Glomerular visceral epithelial cell (primary cell): Measurements from ENCODE around the gene KRI1.
A peak's percentile ranks its signal among the peaks of the same experiment; 100 is the strongest.

Experiments
- DNase-seq: peaks from one replicate; pipeline ENCODE4 v3.0.0-alpha.2; 2016; ENCODE audit errors: extremely low spot score

KRI1 gene

DNA sequence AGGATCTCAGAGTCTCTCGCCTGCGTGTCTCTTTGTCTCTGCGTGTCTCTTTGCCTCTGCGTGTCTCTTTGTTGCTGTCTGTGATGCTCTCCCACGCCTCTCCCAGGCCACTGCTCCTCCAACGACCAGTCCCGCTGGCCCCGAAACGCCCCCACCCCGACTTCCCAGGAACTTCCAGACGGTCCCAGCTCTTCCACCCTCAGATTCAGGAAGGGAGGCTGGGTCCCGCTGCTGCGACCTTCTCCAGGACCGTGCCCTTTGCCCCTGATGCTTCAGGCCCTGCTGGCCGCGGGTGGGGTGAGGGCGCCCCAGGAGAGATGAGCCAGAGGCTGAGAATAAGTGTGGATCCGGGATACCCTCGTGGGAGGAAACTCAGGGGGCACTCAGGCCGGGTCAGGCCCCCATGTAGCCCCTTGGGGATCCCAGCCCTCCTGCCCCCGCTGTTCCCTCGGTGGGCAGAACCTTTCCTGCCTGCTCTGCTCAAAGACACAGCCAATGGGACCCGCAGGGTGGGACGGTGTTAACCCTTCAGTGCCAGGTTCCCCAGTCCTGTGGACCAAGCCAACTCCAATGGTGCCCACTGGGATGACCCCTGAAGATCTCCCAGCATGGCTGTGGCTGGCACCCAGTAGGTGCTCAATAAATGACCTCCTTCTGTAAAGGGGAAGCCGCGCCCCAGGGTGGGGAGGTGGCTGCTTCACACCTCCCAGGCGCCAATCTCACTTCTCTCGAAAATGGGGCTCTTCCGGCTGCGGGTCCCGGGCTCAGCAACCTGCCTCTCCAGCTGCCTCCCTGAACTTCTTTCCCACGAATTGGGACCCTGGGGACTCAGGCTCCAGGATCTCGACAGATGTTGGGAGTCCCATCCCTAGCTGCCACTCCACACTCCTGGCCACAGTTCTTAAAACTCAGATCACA is 47.1 kb downstream of the KRI1 start:
- DNase-seq: no peak

GRCh38 chr19:10517760-10518443 is 47.9 kb downstream of the KRI1 start:
- no peak for DNase-seq

GRCh38 chr19:10517361-10517759 is 48.5 kb downstream of the KRI1 start, which contains the start of gene S1PR5:
TSS of gene S1PR5 (minus strand) at chr19:10517447. CDS start at chr19:10515011, 2,436 bp downstream.
- no peak for DNase-seq

DNA sequence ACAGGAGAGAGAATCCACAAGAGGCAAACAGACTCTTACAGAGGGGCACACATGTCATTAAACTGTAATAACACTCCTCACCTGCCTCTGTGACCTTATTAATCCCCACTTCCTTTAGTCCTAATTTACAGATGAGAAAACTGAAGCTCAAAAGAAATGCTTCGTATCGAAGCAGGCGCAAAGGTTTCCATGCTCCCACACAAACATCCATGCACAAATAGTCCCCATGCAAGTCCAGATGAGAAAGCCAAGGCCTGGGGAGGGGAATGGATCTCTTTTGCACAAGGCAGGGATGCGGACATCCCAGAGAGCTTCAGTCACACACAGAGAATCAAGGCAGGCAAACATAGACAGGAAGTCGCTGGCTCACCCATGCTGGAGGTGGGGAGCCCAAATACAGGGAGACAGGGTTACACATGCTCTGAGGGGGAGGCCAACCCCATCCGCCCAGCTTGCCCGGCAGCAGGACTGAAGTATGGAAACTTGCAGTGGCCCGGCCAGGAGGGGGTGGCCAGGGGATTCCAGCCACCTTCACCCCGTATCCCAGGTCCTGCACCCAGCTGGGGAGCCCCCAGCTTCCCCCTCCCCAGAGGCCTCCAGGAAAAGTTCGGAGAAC is 49.0 kb downstream of the KRI1 start:
- no peak for DNase-seq

- DNase-seq: no peak
Observed at GRCh38 chr19:10516064-10516385, 49.8 kb downstream of the KRI1 start.

DNA sequence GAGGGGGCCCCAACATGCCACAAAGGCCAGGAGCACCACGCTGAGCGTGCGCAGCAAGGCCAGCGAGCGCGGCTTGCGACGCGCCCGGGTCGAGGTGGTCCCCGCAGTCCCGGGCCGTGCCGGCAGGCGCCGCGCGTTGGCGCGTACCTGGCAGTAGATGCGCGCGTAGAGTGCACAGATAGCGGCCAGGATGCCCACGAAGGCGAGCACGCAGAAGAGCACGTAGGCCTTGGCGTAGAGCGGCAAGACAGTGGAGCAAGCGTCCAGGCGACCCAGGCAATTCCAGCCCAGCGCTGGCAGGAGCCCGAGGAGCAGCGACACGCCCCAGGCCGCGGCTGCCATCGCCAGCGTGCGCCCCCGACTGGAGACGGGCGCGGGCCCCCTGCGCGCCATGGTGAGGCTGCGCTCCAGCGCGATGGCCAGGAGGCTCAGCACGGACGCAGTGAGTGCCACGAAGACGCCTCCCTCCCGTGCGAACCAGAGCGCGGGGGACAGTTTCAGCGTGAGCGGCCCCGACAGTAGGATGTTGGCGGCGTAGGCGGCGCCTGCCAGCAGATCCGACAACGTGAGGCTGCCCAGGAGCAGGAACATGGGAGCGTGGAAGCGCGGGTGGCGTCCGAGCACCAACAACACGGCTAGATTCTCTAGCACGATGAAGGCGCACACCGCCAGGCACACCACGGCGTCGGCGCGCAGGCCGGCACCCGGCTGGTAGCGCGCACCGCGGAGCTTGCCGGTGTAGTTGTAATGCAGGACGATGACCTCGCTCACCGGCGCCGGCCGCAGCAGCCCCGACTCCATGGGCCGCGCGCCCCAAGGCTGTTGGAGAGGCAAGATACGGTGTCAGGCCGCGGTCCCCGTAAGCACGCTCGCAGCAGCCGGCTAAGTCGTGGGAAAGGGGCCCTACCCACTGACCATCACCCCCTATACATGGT is 51.3 kb downstream of the KRI1 start:
- no peak for DNase-seq

GRCh38 chr19:10513223-10513622 is 52.6 kb downstream of the KRI1 start:
- DNase-seq: no peak

DNA sequence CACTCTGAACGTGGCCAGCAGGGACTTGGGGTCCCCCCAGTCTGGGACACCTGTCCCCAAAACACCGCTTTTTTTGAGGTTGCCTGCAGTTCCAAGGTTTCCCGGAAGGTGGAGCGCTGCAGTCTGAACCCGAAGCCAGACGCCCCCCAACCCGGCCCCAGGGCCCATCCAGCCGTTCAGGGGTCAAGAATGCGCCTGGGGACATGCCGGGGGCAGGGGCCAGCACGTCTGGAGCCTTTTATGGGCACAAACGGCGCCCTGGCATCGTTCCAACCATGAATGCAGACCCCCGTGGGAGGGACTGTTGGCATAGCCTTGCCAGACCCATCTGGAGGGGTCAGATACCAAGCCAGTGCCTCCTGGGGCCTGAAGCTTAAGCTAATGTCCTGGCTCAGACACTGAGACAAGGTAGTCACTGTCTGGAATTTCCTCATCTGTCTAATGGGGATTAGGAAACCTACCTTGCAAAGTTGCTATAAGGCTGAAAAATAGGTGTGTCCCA is 55.5 kb downstream of the KRI1 start:
- DNase-seq: no peak

DNA sequence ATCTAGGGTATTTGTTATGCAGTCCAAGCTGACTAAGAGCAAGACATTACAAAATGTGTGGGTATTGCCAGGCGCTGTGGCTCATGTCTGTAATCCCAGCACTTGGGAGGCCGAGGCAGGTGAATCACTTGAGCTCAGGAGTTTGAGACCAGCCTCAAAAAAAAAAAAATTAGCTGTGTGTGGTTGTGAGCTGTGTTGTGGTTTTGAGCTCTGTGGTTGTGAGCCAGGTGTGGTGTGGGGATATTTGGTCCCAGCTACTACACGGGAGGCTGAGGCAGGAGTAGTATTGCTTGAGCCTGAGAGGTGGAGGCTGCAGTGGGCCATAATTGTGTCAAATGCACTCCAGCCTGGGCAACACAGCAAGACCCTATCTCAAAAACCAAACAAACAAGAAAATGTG is 57.1 kb downstream of the KRI1 start:
- DNase-seq: peak; percentile 25

GRCh38 chr19:10508036-10508435 is 57.8 kb downstream of the KRI1 start:
- DNase-seq: no peak

- peak; percentile 44 for DNase-seq
Observed at GRCh38 chr19:10505583-10506229, 60.1 kb downstream of the KRI1 start.
